ENCODE results near the gene ZNF428.

GRCh38 chr19:43623889-43624670 lies 4.7 kb upstream of the ZNF428 start:
- TF ChIP-seq CTCF (conservative IDR thresholded peaks at IDR 0.05; ENCODE audit: low read depth in 2 of 2) (no peak), EZH2phosphoT487 (IDR thresholded peaks at IDR 0.05; ENCODE audit: unreplicated experiment) (no peak), POLR2AphosphoS5 (IDR thresholded peaks at IDR 0.05; ENCODE audit: low read depth) (peak; percentile 44), STAT1 (IDR thresholded peaks at IDR 0.05; ENCODE audit: unreplicated experiment) (no peak)
